HepG2 (cell line): ENCODE data around the gene IL2RG. TPM values are rescaled to one million over a fixed set of nuclear protein-coding genes. Genes with fewer than 3 reads are reported as not detected.

Source experiments
- ASH2L ChIP-seq: fragments of 300-600, 200-600 bp; sonication (generic); IDR thresholded peaks from 2 replicates; pipeline ENCODE4 v1.7.0; 2017; ENCODE audit warnings: low read depth, mild to moderate bottlenecking, moderate library complexity, mixed read lengths, low read length; ENCODE audit not compliant: insufficient read length
- ATAD3A ChIP-seq: sonication (generic); formaldehyde crosslinking; IDR thresholded peaks from 2 replicates; pipeline ENCODE4 v1.4.0; 2020; ENCODE audit warnings: missing genetic modification reagents
- ATF7-NPFF ChIP-seq: sonication (generic); formaldehyde crosslinking; IDR thresholded peaks from 2 replicates; pipeline ENCODE4 v1.8.1; 2023; ENCODE audit warnings: mild to moderate bottlenecking, low read depth, missing genetic modification reagents, moderate library complexity
- CREB1 ChIP-seq, 2 experiments: fragments of 450-650 bp in 1 of 2; IDR thresholded peaks; 2 replicates each; pipeline ENCODE4 v1.6.1; 2016 to 2017; ENCODE audit warnings: control low read depth in 1 of 2, mild to moderate bottlenecking in 1 of 2, missing compliant biosample characterization in 1 of 2, missing genetic modification characterization in 1 of 2
- MAX ChIP-seq: IDR thresholded peaks from 2 replicates; pipeline ENCODE4 v1.6.1; 2012; ENCODE audit warnings: inconsistent platforms
- MYNN ChIP-seq: sonication (generic); formaldehyde crosslinking; IDR thresholded peaks from 2 replicates; pipeline ENCODE4 v1.4.0; 2020; ENCODE audit warnings: mild to moderate bottlenecking, low read depth, missing genetic modification reagents
- RARG ChIP-seq: sonication (generic); formaldehyde crosslinking; IDR thresholded peaks from 2 replicates; pipeline ENCODE4 v1.4.0; 2020; ENCODE audit warnings: low read depth, mild to moderate bottlenecking, missing genetic modification reagents
- RERE ChIP-seq: IDR thresholded peaks from 2 replicates; pipeline ENCODE4 v1.6.1; 2016; ENCODE audit warnings: low read depth, missing genetic modification reagents, missing compliant biosample characterization
- ZFX ChIP-seq: sonication (generic); formaldehyde crosslinking; IDR thresholded peaks from 2 replicates; pipeline ENCODE4 v1.4.0; 2020; ENCODE audit warnings: mild to moderate bottlenecking, low read depth, missing genetic modification reagents, moderate library complexity
- ZNF441 ChIP-seq: sonication (generic); formaldehyde crosslinking; IDR thresholded peaks from 2 replicates; pipeline ENCODE4 v1.7.0; 2021; ENCODE audit warnings: missing genetic modification reagents, borderline replicate concordance
- ZNF644 ChIP-seq: IDR thresholded peaks from 2 replicates; pipeline ENCODE4 v1.6.1; 2016; ENCODE audit warnings: low read depth
- polyA plus RNA-seq, 8 experiments: library from polyadenylated mRNA; depleted of rRNA in 3 of 8; stranded (reverse) in 7 of 8; unstranded in 1 of 8; fragments of >200 nt; fragmentation: Illumina TruSeq in 4 of 8; extraction: Trizol in 4 of 8; gene quantifications; 2 replicates each; pipeline versions ENCODE4 v1.2.1 to v1.2.3, GENCODE V29; 2011 to 2016; ENCODE audit warnings: low read depth in 4 of 8, missing spikeins in 1 of 8, mixed read lengths in 1 of 8; ENCODE audit not compliant: insufficient read depth in 1 of 8
- total RNA-seq, 5 experiments: library from RNA; depleted of rRNA; stranded (reverse); fragments of >200 nt; fragmentation: Illumina TruSeq; extraction: Trizol; gene quantifications; 2 replicates each; pipeline ENCODE4 v1.2.3, GENCODE V29; 2016; ENCODE audit warnings: low read depth in 1 of 5
- TF ChIP-seq, protein P1 (sequence below): sonication (generic); formaldehyde crosslinking; IDR thresholded peaks from 2 replicates; pipeline ENCODE4 v1.5.0; 2020; ENCODE audit warnings: mild to moderate bottlenecking, missing genetic modification reagents
- TF ChIP-seq, protein P2 (sequence below): sonication (generic); formaldehyde crosslinking; IDR thresholded peaks from 2 replicates; pipeline ENCODE4 v1.5.1; 2020; ENCODE audit warnings: missing genetic modification reagents, mild to moderate bottlenecking, borderline replicate concordance
- TF ChIP-seq, protein P3 (sequence below): sonication (generic); formaldehyde crosslinking; IDR thresholded peaks from 2 replicates; pipeline ENCODE4 v1.4.0; 2020; ENCODE audit warnings: missing genetic modification reagents
- TF ChIP-seq, protein P4 (sequence below): sonication (generic); formaldehyde crosslinking; IDR thresholded peaks from 2 replicates; pipeline ENCODE4 v1.4.0; 2020; ENCODE audit warnings: mild to moderate bottlenecking, missing genetic modification reagents
- TF ChIP-seq, protein P5 (sequence below): conservative IDR thresholded peaks from 2 replicates; pipeline ENCODE4 v1.6.1; 2018; ENCODE audit warnings: missing genetic modification reagents

Gene IL2RG
- total and polyA plus RNA-seq, 2 of the 13 experiments (the other 11 are each of a cell fraction or from before 2014, with no cell fraction given) = 0.98 TPM; not detected in 1

DNA sequence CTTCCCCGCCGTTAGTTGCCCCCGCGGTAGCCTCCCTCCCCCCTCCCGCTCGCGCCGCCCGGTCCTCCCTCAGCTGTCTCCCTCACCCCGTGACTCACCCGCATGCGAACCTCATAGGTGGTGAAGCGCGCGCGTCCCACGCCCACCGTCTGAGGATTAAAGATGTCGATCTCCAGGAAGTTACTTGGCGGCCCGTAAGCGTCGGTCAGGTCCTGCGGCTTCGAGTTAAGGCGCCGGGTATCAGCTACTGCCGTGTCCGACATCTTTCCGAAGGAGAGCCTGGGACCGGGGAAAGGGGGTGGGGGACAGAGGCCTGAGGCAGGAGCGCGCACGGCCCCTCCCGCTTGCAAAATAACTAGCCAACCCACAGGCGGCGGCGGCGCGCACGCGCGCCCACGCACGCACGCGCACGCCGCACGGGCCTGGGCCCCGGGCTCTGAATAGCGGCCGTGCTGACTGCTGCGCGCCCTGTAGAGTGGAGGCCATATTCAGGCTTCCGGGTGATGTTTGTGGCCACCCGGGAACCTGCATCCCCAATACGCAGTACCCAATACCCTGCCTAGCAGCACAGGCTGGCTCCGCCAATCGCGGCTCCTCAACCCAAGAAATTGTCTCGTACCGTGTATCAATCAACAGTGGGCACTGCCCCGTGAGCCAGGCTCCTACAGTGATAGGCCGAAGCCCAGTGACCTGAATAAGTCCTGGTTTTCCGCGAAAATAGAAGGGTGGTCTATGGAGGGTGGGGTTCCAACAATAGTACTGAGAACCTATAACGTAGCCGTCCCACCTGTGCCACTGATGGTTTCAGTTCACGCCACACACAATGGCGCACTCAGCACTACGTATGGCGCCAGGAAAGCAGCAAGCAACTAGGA lies 43.1 kb downstream of the IL2RG start, which contains the start of gene SNX12 (continued):
- TF ChIP-seq, protein P1, sequence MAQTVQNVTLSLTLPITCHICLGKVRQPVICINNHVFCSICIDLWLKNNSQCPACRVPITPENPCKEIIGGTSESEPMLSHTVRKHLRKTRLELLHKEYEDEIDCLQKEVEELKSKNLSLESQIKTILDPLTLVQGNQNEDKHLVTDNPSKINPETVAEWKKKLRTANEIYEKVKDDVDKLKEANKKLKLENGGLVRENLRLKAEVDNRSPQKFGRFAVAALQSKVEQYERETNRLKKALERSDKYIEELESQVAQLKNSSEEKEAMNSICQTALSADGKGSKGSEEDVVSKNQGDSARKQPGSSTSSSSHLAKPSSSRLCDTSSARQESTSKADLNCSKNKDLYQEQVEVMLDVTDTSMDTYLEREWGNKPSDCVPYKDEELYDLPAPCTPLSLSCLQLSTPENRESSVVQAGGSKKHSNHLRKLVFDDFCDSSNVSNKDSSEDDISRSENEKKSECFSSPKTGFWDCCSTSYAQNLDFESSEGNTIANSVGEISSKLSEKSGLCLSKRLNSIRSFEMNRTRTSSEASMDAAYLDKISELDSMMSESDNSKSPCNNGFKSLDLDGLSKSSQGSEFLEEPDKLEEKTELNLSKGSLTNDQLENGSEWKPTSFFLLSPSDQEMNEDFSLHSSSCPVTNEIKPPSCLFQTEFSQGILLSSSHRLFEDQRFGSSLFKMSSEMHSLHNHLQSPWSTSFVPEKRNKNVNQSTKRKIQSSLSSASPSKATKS = no peak
- TF ChIP-seq, protein P2, sequence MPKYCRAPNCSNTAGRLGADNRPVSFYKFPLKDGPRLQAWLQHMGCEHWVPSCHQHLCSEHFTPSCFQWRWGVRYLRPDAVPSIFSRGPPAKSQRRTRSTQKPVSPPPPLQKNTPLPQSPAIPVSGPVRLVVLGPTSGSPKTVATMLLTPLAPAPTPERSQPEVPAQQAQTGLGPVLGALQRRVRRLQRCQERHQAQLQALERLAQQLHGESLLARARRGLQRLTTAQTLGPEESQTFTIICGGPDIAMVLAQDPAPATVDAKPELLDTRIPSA (CRISPR knock-in tag) = no peak
- TF ChIP-seq ASH2L (peak; percentile 82), ATAD3A (no peak), MYNN (CRISPR knock-in tag) (no peak), RERE (CRISPR knock-in tag) (no peak), ZNF644 (no peak), CREB1 (IDR thresholded peaks at IDR 0.05) (peak; percentile 75), CREB1 (CRISPR knock-in tag; IDR thresholded peaks at IDR 0.05) (peak; percentile 72), ZFX (peak; percentile 61), ZNF441 (0 out of 2 replicates have a peak, but pooled peaks have one; percentile 39), ATF7-NPFF (no peak), RARG (CRISPR knock-in tag) (no peak), MAX (peak; percentile 66)
- TF ChIP-seq, protein P3, sequence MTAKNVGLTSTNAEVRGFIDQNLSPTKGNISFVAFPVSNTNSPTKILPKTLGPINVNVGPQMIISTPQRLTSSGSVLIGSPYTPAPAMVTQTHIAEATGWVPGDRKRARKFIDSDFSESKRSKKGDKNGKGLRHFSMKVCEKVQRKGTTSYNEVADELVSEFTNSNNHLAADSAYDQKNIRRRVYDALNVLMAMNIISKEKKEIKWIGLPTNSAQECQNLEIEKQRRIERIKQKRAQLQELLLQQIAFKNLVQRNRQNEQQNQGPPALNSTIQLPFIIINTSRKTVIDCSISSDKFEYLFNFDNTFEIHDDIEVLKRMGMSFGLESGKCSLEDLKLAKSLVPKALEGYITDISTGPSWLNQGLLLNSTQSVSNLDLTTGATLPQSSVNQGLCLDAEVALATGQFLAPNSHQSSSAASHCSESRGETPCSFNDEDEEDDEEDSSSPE (CRISPR knock-in tag) = peak; percentile 54; the same call in 1 of the 2 replicates
- TF ChIP-seq, protein P4, sequence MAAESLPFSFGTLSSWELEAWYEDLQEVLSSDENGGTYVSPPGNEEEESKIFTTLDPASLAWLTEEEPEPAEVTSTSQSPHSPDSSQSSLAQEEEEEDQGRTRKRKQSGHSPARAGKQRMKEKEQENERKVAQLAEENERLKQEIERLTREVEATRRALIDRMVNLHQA = no peak
- TF ChIP-seq, protein P5, sequence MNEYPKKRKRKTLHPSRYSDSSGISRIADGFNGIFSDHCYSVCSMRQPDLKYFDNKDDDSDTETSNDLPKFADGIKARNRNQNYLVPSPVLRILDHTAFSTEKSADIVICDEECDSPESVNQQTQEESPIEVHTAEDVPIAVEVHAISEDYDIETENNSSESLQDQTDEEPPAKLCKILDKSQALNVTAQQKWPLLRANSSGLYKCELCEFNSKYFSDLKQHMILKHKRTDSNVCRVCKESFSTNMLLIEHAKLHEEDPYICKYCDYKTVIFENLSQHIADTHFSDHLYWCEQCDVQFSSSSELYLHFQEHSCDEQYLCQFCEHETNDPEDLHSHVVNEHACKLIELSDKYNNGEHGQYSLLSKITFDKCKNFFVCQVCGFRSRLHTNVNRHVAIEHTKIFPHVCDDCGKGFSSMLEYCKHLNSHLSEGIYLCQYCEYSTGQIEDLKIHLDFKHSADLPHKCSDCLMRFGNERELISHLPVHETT (CRISPR knock-in tag) = no peak
